B cell (primary cell): ENCODE measurements around the gene TRIO.

Source experiments
- CTCF ChIP-seq: fragments of 200-600 bp; IDR thresholded peaks from one replicate; pipeline ENCODE4 v1.8.0; 2022; ENCODE audit warnings: antibody characterized with exemption, mild to moderate bottlenecking
- EZH2 ChIP-seq: IDR thresholded peaks from 2 replicates; pipeline ENCODE4 v1.6.1; 2012; ENCODE audit warnings: borderline replicate concordance, low read depth, mild to moderate bottlenecking, moderate library complexity, low read length; ENCODE audit not compliant: insufficient read depth, poor library complexity, severe bottlenecking

- TF ChIP-seq CTCF (no peak), EZH2 (no peak)
These were observed 93.6 kb downstream of the TRIO start for GRCh38 chr5:14236757-14237156.
